HEK293 (cell line): ENCODE data around the gene PAK6.

Experiments
- CTCF ChIA-PET: fragments of 350-600 bp; formaldehyde crosslinking; extraction: SDS; loops from one replicate; lab custom pipeline; 2021; ENCODE audit warnings: antibody characterized with exemption; lab: Yijun Ruan, JAX
- POLR2A ChIA-PET: fragments of 300-600 bp; formaldehyde crosslinking; extraction: SDS; loops from one replicate; lab custom pipeline; 2020; ENCODE audit warnings: antibody characterized with exemption, inconsistent platforms; lab: Yijun Ruan, JAX
- H3K27ac ChIP-seq: fragments of 200-500 bp; sonication (Bioruptor generic); 2 replicates; pipeline ENCODE4 v1.5.1; 2014; ENCODE audit warnings: low read depth, low read length, control low read depth, inconsistent platforms; ENCODE audit errors: extremely low read depth
- H3K36me3 ChIP-seq, 2 experiments: fragments of 200-500 bp in 1 of 2; sonication (Bioruptor generic) in 1 of 2; 1 replicate in 1 of 2; 2 replicates in 1 of 2; pipeline ENCODE4 v1.5.1; 2014 to 2017; ENCODE audit warnings: inconsistent platforms in 2 of 2, low read length in 2 of 2; ENCODE audit not compliant: control insufficient read depth in 2 of 2, insufficient read depth in 1 of 2
- H3K4me1 ChIP-seq: fragments of 200-500 bp; sonication (Bioruptor generic); 2 replicates; pipeline ENCODE4 v1.5.1; 2014; ENCODE audit warnings: mild to moderate bottlenecking, low read length, inconsistent platforms; ENCODE audit not compliant: control insufficient read depth, insufficient read depth
- H3K4me3 ChIP-seq: 2 replicates; pipeline ENCODE4 v1.5.1; 2011; ENCODE audit warnings: low read depth, mild to moderate bottlenecking, control low read depth, low read length, moderate library complexity
- H3K9me3 ChIP-seq: fragments of 200-500 bp; sonication (Bioruptor generic); 2 replicates; pipeline ENCODE4 v1.5.1; 2014; ENCODE audit warnings: low read depth, low read length, inconsistent platforms; ENCODE audit not compliant: control insufficient read depth, insufficient read depth
- AEBP2 ChIP-seq: fragments of 450-650 bp; formaldehyde crosslinking; IDR thresholded peaks from 2 replicates; pipeline ENCODE4 v1.5.1; 2016; ENCODE audit warnings: missing biosample characterization, missing genetic modification characterization, borderline replicate concordance
- KLF10 ChIP-seq: fragments of 450-650 bp; IDR thresholded peaks from 2 replicates; pipeline ENCODE4 v1.5.1; 2018; ENCODE audit warnings: missing biosample characterization, mild to moderate bottlenecking, missing genetic modification characterization
- OSR2 ChIP-seq: fragments of 450-650 bp; formaldehyde crosslinking; IDR thresholded peaks from 2 replicates; pipeline ENCODE4 v1.5.1; 2016; ENCODE audit warnings: missing biosample characterization, missing genetic modification characterization
- RBAK ChIP-seq: fragments of 450-650 bp; formaldehyde crosslinking; IDR thresholded peaks from 2 replicates; pipeline ENCODE4 v1.5.1; 2016; ENCODE audit warnings: missing biosample characterization, missing genetic modification characterization
- REST ChIP-seq: fragments of 450-650 bp; formaldehyde crosslinking; IDR thresholded peaks from 2 replicates; pipeline ENCODE4 v1.5.1; 2016; ENCODE audit warnings: missing biosample characterization, missing genetic modification characterization
- SCRT2 ChIP-seq: fragments of 450-650 bp; formaldehyde crosslinking; IDR thresholded peaks from 2 replicates; pipeline ENCODE4 v1.5.1; 2016; ENCODE audit warnings: missing biosample characterization, missing genetic modification characterization
- SP3 ChIP-seq: fragments of 450-650 bp; formaldehyde crosslinking; IDR thresholded peaks from 2 replicates; pipeline ENCODE4 v1.5.1; 2016; ENCODE audit warnings: missing biosample characterization, missing genetic modification characterization
- YY1 ChIP-seq: fragments of 450-650 bp; formaldehyde crosslinking; IDR thresholded peaks from 2 replicates; pipeline ENCODE4 v1.5.1; 2018; ENCODE audit warnings: missing biosample characterization, missing genetic modification characterization
- YY2 ChIP-seq: fragments of 450-650 bp; formaldehyde crosslinking; IDR thresholded peaks from 2 replicates; pipeline ENCODE4 v1.5.1; 2016; ENCODE audit warnings: missing biosample characterization, missing genetic modification characterization
- ZBTB1 ChIP-seq: fragments of 450-650 bp; formaldehyde crosslinking; IDR thresholded peaks from 2 replicates; pipeline ENCODE4 v1.5.1; 2016; ENCODE audit warnings: missing biosample characterization, missing genetic modification characterization
- ZBTB8A ChIP-seq: fragments of 450-650 bp; formaldehyde crosslinking; IDR thresholded peaks from 2 replicates; pipeline ENCODE4 v1.5.1; 2016; ENCODE audit warnings: missing biosample characterization, missing genetic modification characterization
- ZEB2 ChIP-seq: fragments of 450-650 bp; formaldehyde crosslinking; IDR thresholded peaks from 2 replicates; pipeline ENCODE4 v1.5.1; 2016; ENCODE audit warnings: missing biosample characterization, missing genetic modification characterization
- ZFHX2 ChIP-seq: fragments of 450-650 bp; formaldehyde crosslinking; conservative IDR thresholded peaks from 2 replicates; pipeline ENCODE4 v1.5.1; 2016; ENCODE audit warnings: missing biosample characterization, missing genetic modification characterization
- ZFP69B ChIP-seq: fragments of 450-650 bp; formaldehyde crosslinking; IDR thresholded peaks from 2 replicates; pipeline ENCODE4 v1.5.1; 2016; ENCODE audit warnings: missing biosample characterization, missing genetic modification characterization
- ZIC2 ChIP-seq: fragments of 450-650 bp; formaldehyde crosslinking; IDR thresholded peaks from 2 replicates; pipeline ENCODE4 v1.5.1; 2016; ENCODE audit warnings: missing biosample characterization, missing genetic modification characterization
- ZNF114 ChIP-seq: fragments of 450-650 bp; formaldehyde crosslinking; IDR thresholded peaks from 2 replicates; pipeline ENCODE4 v1.5.0; 2017; ENCODE audit warnings: missing biosample characterization, missing genetic modification characterization
- ZNF132 ChIP-seq: fragments of 450-650 bp; formaldehyde crosslinking; IDR thresholded peaks from 2 replicates; pipeline ENCODE4 v1.5.1; 2017; ENCODE audit warnings: missing biosample characterization, missing genetic modification characterization, borderline replicate concordance
- ZNF2 ChIP-seq: fragments of 450-650 bp; formaldehyde crosslinking; IDR thresholded peaks from 2 replicates; pipeline ENCODE4 v1.5.1; 2016; ENCODE audit warnings: missing biosample characterization, missing genetic modification characterization
- ZNF223 ChIP-seq: fragments of 450-650 bp; formaldehyde crosslinking; IDR thresholded peaks from 2 replicates; pipeline ENCODE4 v1.5.1; 2016; ENCODE audit warnings: missing biosample characterization, missing genetic modification characterization
- ZNF274 ChIP-seq, 2 experiments: fragments of 200-500 bp in 1 of 2; fragments of 450-650 bp in 1 of 2; sonication (Bioruptor generic) in 1 of 2; formaldehyde crosslinking in 1 of 2; IDR thresholded peaks; 2 replicates each; pipeline versions ENCODE4 v1.5.1 to v1.6.1; 2014 to 2016; ENCODE audit warnings: borderline replicate concordance in 1 of 2, inconsistent platforms in 1 of 2, low read length in 1 of 2, missing biosample characterization in 1 of 2, missing genetic modification characterization in 1 of 2
- ZNF311 ChIP-seq: fragments of 450-650 bp; formaldehyde crosslinking; IDR thresholded peaks from 2 replicates; pipeline ENCODE4 v1.5.1; 2017; ENCODE audit warnings: missing biosample characterization, missing genetic modification characterization, borderline replicate concordance
- ZNF530 ChIP-seq: fragments of 450-650 bp; formaldehyde crosslinking; IDR thresholded peaks from 2 replicates; pipeline ENCODE4 v1.5.1; 2016; ENCODE audit warnings: low read depth, missing biosample characterization, missing genetic modification characterization
- ZNF544 ChIP-seq: fragments of 450-650 bp; formaldehyde crosslinking; IDR thresholded peaks from 2 replicates; pipeline ENCODE4 v1.5.0; 2017; ENCODE audit warnings: missing biosample characterization, missing genetic modification characterization
- ZNF626 ChIP-seq: fragments of 450-650 bp; sonication (Bioruptor Pico); formaldehyde crosslinking; IDR thresholded peaks from 2 replicates; pipeline ENCODE4 v1.5.1; 2018; ENCODE audit warnings: missing biosample characterization, missing genetic modification characterization, inconsistent platforms
- ZNF768 ChIP-seq: fragments of 450-650 bp; formaldehyde crosslinking; IDR thresholded peaks from 2 replicates; pipeline ENCODE4 v1.5.1; 2018; ENCODE audit warnings: missing biosample characterization, mild to moderate bottlenecking, missing genetic modification characterization
- ZNF791 ChIP-seq: fragments of 450-650 bp; formaldehyde crosslinking; IDR thresholded peaks from 2 replicates; pipeline ENCODE4 v1.5.1; 2016; ENCODE audit warnings: missing biosample characterization, missing genetic modification characterization
- ZSCAN4 ChIP-seq: fragments of 450-650 bp; formaldehyde crosslinking; IDR thresholded peaks from 2 replicates; pipeline ENCODE4 v1.5.1; 2017; ENCODE audit warnings: missing biosample characterization, missing genetic modification characterization
- TF ChIP-seq, protein P1 (sequence below): fragments of 450-650 bp; formaldehyde crosslinking; IDR thresholded peaks from 2 replicates; pipeline ENCODE4 v1.5.1; 2016; ENCODE audit warnings: missing biosample characterization, missing genetic modification characterization
- TF ChIP-seq, protein P2 (sequence below): fragments of 450-650 bp; formaldehyde crosslinking; optimal IDR thresholded peaks from 2 replicates; pipeline ENCODE3; 2016; ENCODE audit warnings: missing biosample characterization, mild to moderate bottlenecking, missing genetic modification characterization

The PAK6 gene

GRCh38 chr15:40251486-40252140 is 12.8 kb downstream of the PAK6 start:
- ChIA-PET POLR2A (no interaction called here), CTCF (interaction anchor here (1.9 kb wide), 1 partner anchor 23 kb away, joined by 14 read pairs; no protein-coding TSS in a partner anchor)
- H3K27ac ChIP-seq: no peak overlapping the region
- peaks cover 4% of the 10 kb centered on the region; the same call in 1 of the 2 replicates for H3K4me1 ChIP-seq
- H3K36me3 ChIP-seq: no peaks in the 10 kb centered on the region
- H3K4me3 ChIP-seq: no peak overlapping the region
- TF ChIP-seq ZIC2 (no peak), YY2 (tag by site-specific recombination) (no peak), ZNF791 (tag by site-specific recombination) (no peak), ZNF311 (no peak), ZSCAN4 (tag by site-specific recombination) (no peak), ZBTB8A (tag by site-specific recombination) (no peak), ZNF274 (IDR thresholded peaks at IDR 0.05; ENCODE audit: low read length) (no peak), ZNF274 (tag by site-specific recombination; IDR thresholded peaks at IDR 0.05; ENCODE audit: borderline replicate concordance) (no peak), ZNF768 (tag by site-specific recombination) (no peak), ZNF132 (tag by site-specific recombination) (no peak), YY1 (no peak), OSR2 (no peak), ZNF626 (no peak), AEBP2 (tag by site-specific recombination) (no peak), ZFHX2 (tag by site-specific recombination) (no peak)
- TF ChIP-seq, protein P1, sequence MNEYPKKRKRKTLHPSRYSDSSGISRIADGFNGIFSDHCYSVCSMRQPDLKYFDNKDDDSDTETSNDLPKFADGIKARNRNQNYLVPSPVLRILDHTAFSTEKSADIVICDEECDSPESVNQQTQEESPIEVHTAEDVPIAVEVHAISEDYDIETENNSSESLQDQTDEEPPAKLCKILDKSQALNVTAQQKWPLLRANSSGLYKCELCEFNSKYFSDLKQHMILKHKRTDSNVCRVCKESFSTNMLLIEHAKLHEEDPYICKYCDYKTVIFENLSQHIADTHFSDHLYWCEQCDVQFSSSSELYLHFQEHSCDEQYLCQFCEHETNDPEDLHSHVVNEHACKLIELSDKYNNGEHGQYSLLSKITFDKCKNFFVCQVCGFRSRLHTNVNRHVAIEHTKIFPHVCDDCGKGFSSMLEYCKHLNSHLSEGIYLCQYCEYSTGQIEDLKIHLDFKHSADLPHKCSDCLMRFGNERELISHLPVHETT: no peak
- TF ChIP-seq, protein P2, sequence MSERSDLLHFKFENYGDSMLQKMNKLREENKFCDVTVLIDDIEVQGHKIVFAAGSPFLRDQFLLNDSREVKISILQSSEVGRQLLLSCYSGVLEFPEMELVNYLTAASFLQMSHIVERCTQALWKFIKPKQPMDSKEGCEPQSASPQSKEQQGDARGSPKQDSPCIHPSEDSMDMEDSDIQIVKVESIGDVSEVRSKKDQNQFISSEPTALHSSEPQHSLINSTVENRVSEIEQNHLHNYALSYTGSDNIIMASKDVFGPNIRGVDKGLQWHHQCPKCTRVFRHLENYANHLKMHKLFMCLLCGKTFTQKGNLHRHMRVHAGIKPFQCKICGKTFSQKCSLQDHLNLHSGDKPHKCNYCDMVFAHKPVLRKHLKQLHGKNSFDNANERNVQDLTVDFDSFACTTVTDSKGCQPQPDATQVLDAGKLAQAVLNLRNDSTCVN: no peak
- H3K9me3 ChIP-seq: no peaks in the 10 kb centered on the region

GRCh38 chr15:40252141-40252437 is 13.2 kb downstream of the PAK6 start:
- no peak overlapping the region for H3K4me3 ChIP-seq
- POLR2A ChIA-PET: interaction anchor here (1.0 kb wide), 1 partner anchor 71 kb away, joined by 3 read pairs; the partner anchor contains the start of gene INAFM2
- TF ChIP-seq ZNF544 (tag by site-specific recombination): no peak
- TF ChIP-seq ZBTB8A (tag by site-specific recombination): no peak
- TF ChIP-seq SCRT2: no peak
- no peak for TF ChIP-seq REST
- no peak for TF ChIP-seq ZNF223 (tag by site-specific recombination)
- TF ChIP-seq ZNF114 (tag by site-specific recombination): no peak
- no peak for TF ChIP-seq SP3 (tag by site-specific recombination)
- TF ChIP-seq ZNF530 (tag by site-specific recombination): no peak
- TF ChIP-seq KLF10 (tag by site-specific recombination): no peak
- TF ChIP-seq ZNF2 (tag by site-specific recombination): no peak
- no peak for TF ChIP-seq ZEB2
- TF ChIP-seq ZBTB1: no peak
- TF ChIP-seq ZFP69B (tag by site-specific recombination): no peak
- TF ChIP-seq RBAK (tag by site-specific recombination): no peak

More at GRCh38 chr15:40252141-40252437, 13.2 kb downstream of the PAK6 start:
- no peak overlapping the region for H3K27ac ChIP-seq
- H3K4me1 ChIP-seq: peaks cover 4% of the 10 kb centered on the region; the same call in 1 of the 2 replicates
- CTCF ChIA-PET: no interaction called here
- no peaks in the 10 kb centered on the region for H3K36me3 ChIP-seq
- H3K9me3 ChIP-seq: no peaks in the 10 kb centered on the region
